ENCODE measurements around the gene CD81.

The CD81 gene

GRCh38 chr11:2440646-2441045 lies 63.5 kb downstream of the CD81 start:
- Histone ChIP-seq H3K27ac (ENCODE audit: poor library complexity, severe bottlenecking) (no peak overlapping the region), H3K9me3 (ENCODE audit: severe bottlenecking) (no peaks in the 10 kb centered on the region), H3K4me1 (ENCODE audit: insufficient read depth, poor library complexity, severe bottlenecking) (no peaks in the 10 kb centered on the region), H3K27me3 (ENCODE audit: insufficient read depth, poor library complexity, severe bottlenecking) (peaks cover 19% of the 10 kb centered on the region), H3K36me3 (ENCODE audit: low read depth) (no peaks in the 10 kb centered on the region), H3K4me3 (ENCODE audit: severe bottlenecking) (no peak overlapping the region)
- ATAC-seq (ENCODE audit: low read depth) (no peak), DNase-seq (ENCODE audit: low spot score) (no peak)
- no peak for TF ChIP-seq CTCF (IDR thresholded peaks at IDR 0.05; ENCODE audit: poor library complexity, severe bottlenecking)

- Histone ChIP-seq H3K4me1 (ENCODE audit: insufficient read depth, poor library complexity, severe bottlenecking) (no peaks in the 10 kb centered on the region), H3K4me3 (ENCODE audit: severe bottlenecking) (no peak overlapping the region), H3K9me3 (ENCODE audit: severe bottlenecking) (no peaks in the 10 kb centered on the region), H3K27me3 (ENCODE audit: insufficient read depth, poor library complexity, severe bottlenecking) (peaks cover 25% of the 10 kb centered on the region), H3K36me3 (ENCODE audit: low read depth) (no peaks in the 10 kb centered on the region), H3K27ac (ENCODE audit: poor library complexity, severe bottlenecking) (no peak overlapping the region)
- no peak for ATAC-seq (ENCODE audit: low read depth)
- DNase-seq (ENCODE audit: low spot score), result peak; percentile 51
- TF ChIP-seq CTCF (IDR thresholded peaks at IDR 0.05; ENCODE audit: poor library complexity, severe bottlenecking), result no peak
Measured at GRCh38 chr11:2441171-2441570, 64.1 kb downstream of the CD81 start.

- Histone ChIP-seq H3K27ac (ENCODE audit: poor library complexity, severe bottlenecking) (no peak overlapping the region), H3K36me3 (ENCODE audit: low read depth) (no peaks in the 10 kb centered on the region), H3K9me3 (ENCODE audit: severe bottlenecking) (no peaks in the 10 kb centered on the region), H3K4me1 (ENCODE audit: insufficient read depth, poor library complexity, severe bottlenecking) (no peaks in the 10 kb centered on the region), H3K27me3 (ENCODE audit: insufficient read depth, poor library complexity, severe bottlenecking) (peaks cover 27% of the 10 kb centered on the region), H3K4me3 (ENCODE audit: severe bottlenecking) (no peak overlapping the region)
- ATAC-seq (ENCODE audit: low read depth), result no peak
- no peak for DNase-seq (ENCODE audit: low spot score)
- no peak for TF ChIP-seq CTCF (IDR thresholded peaks at IDR 0.05; ENCODE audit: poor library complexity, severe bottlenecking)
Measured at GRCh38 chr11:2442589-2442988, 65.5 kb downstream of the CD81 start.

GRCh38 chr11:2443406-2443805 lies 66.3 kb downstream of the CD81 start:
- Histone ChIP-seq H3K9me3 (ENCODE audit: severe bottlenecking) (no peaks in the 10 kb centered on the region), H3K36me3 (ENCODE audit: low read depth) (no peaks in the 10 kb centered on the region), H3K4me3 (ENCODE audit: severe bottlenecking) (no peak overlapping the region), H3K4me1 (ENCODE audit: insufficient read depth, poor library complexity, severe bottlenecking) (no peaks in the 10 kb centered on the region), H3K27ac (ENCODE audit: poor library complexity, severe bottlenecking) (no peak overlapping the region), H3K27me3 (ENCODE audit: insufficient read depth, poor library complexity, severe bottlenecking) (peaks cover 27% of the 10 kb centered on the region)
- no peak for TF ChIP-seq CTCF (IDR thresholded peaks at IDR 0.05; ENCODE audit: poor library complexity, severe bottlenecking)
- ATAC-seq (ENCODE audit: low read depth) (no peak), DNase-seq (ENCODE audit: low spot score) (peak; percentile 23)

- Histone ChIP-seq H3K36me3 (ENCODE audit: low read depth) (no peaks in the 10 kb centered on the region), H3K27me3 (ENCODE audit: insufficient read depth, poor library complexity, severe bottlenecking) (peaks cover 27% of the 10 kb centered on the region), H3K4me3 (ENCODE audit: severe bottlenecking) (peak within 1 kb of the TSS; percentile 46), H3K9me3 (ENCODE audit: severe bottlenecking) (no peaks in the 10 kb centered on the region), H3K27ac (ENCODE audit: poor library complexity, severe bottlenecking) (no peak within 1 kb of the TSS), H3K4me1 (ENCODE audit: insufficient read depth, poor library complexity, severe bottlenecking) (no peaks in the 10 kb centered on the region)
- TF ChIP-seq CTCF (IDR thresholded peaks at IDR 0.05; ENCODE audit: poor library complexity, severe bottlenecking), result no peak
- ATAC-seq (ENCODE audit: low read depth) (no peak), DNase-seq (ENCODE audit: low spot score) (peak; percentile 52)
Measured at GRCh38 chr11:2443881-2444820, 67.0 kb downstream of the CD81 start, which contains the start of gene TRPM5. TRPM5 (minus strand) TSS chr11:2444514; CDS start chr11:2423036, 21,478 bp downstream.

All from RWPE2 (cell line).